GM10266 (cell line): Measurements from ENCODE around the gene SMAD4.
"Not testable (repeated sequence)": the region's sequence is repeated elsewhere in the genome, so short reads cannot be mapped to it uniquely, and the experiment has no call there.

Experiments
- DNase-seq: peaks from one replicate; pipeline ENCODE4 v3.0.0; 2012; ENCODE audit errors: extremely low spot score
- TF ChIP-seq, protein P1 (sequence below): IDR thresholded peaks from 2 replicates; pipeline ENCODE4 v1.5.1; 2012; ENCODE audit warnings: mild to moderate bottlenecking, low read depth; ENCODE audit not compliant: control insufficient read depth, insufficient read depth; ENCODE audit errors: missing control alignments

Gene SMAD4

DNA sequence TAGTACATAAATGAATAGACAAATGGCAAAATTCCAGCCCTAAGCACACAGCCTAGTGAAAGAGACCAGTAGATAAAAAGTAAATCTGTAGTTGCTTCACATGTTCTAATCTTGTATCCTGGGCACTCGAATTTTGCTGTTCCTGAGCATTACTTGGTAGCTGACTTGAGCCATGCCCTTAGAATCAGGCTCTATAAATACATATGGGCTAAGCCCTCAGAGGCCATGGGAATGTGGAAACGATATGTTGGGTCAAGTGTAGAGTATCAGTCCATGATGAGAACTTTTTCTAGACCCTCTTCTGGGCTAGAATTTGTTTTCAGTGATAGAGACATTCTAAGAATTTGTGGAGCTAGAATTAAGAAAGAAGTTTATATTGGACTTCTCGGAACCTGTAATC lies 40.3 kb upstream of the SMAD4 start:
- TF ChIP-seq, protein P1, sequence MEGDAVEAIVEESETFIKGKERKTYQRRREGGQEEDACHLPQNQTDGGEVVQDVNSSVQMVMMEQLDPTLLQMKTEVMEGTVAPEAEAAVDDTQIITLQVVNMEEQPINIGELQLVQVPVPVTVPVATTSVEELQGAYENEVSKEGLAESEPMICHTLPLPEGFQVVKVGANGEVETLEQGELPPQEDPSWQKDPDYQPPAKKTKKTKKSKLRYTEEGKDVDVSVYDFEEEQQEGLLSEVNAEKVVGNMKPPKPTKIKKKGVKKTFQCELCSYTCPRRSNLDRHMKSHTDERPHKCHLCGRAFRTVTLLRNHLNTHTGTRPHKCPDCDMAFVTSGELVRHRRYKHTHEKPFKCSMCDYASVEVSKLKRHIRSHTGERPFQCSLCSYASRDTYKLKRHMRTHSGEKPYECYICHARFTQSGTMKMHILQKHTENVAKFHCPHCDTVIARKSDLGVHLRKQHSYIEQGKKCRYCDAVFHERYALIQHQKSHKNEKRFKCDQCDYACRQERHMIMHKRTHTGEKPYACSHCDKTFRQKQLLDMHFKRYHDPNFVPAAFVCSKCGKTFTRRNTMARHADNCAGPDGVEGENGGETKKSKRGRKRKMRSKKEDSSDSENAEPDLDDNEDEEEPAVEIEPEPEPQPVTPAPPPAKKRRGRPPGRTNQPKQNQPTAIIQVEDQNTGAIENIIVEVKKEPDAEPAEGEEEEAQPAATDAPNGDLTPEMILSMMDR, result no peak
- DNase-seq, result no peak

DNA sequence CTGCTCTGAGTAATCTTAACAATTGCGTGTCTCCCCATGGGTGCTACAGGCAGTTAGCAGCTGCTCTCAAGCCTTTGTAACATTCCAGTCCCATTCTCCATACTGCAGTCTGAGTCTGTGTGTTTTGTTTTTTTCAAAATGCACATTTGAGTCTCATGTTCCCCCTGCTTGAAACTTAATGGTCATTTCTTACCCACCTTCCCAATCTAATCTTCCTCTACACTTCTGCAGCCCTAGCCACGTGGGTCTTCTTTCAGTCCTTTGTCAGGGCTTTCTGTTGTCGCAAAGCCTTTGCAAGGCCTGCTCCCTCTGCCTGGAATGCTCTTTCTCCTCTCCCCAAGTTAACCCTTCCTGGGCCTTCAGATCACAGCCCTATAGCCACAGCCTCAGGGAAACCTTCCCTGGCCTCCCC lies 37.7 kb upstream of the SMAD4 start:
- TF ChIP-seq, protein P1, result no peak
- DNase-seq, result no peak

DNA sequence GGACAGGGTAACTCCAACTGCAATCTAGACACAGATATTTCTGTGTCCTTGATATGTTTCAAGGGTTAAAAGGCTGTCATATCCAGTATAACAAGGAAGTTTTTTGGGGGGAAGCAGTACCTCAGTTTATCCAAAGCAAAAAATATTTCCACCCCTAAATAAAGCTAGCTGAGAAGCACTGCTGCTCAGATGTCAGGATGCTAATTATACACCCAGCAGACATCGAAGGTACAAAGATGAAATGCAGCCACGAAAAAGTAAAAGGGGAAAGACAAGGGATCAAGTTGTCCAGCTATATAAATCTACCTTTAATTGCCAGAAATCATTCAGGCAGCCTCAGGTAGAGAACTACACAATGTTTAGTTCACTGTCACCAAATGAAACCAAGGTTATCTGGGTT lies 36.0 kb upstream of the SMAD4 start:
- TF ChIP-seq, protein P1, result no peak
- no peak for DNase-seq

DNA sequence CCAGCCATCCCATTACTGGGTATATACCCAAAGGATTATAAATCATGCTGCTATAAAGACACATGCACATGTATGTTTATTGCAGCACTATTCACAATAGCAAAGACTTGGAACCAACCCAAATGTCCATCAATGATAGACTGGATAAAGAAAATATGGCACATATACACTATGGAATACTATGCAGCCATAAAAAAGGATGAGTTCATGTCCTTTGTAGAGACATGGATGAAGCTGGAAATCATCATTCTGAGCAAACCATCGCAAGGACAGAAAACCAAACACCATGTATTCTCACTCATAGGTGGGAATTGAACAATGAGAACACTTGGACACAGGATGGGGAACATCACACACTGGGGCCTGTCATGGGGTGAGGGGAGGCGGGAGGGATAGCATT lies 26.8 kb upstream of the SMAD4 start:
- not testable (repeated sequence) for DNase-seq

DNA sequence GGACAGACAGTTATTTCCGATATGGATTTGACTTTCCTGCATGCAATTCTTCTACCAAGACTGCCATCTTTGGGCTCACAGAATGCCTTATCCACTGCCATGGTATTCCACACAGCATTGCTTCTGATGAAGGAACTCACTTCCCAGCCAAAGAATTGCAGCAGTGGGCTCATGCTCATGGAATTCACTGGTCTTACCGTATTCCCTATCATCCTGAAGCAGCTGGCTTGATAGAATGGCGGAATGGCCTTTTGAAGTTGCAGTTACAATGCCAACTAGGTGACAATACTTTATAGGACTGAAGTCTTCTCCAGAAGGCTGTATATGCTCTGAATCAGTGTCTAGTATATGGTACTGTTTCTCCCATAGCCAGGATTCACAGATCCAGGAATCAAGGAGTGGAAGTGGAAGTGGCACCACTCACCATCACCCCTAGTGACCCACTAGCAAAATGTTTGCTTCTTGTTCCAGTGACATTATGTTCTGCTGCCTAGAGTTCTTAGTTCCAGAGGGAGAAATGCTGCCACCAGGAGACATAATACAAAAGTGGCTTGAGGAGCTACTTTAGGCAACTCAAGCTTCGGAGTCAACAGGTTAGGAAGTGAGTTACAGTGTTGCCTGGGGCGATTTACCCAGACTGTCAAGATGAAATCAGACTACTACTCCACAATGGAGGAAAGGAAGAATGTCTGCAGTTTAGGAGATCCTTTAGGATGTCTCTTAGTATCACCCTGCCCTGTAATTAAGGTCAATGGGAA lies 23.8 kb upstream of the SMAD4 start:
- no peak for DNase-seq
- TF ChIP-seq, protein P1, result no peak

DNA sequence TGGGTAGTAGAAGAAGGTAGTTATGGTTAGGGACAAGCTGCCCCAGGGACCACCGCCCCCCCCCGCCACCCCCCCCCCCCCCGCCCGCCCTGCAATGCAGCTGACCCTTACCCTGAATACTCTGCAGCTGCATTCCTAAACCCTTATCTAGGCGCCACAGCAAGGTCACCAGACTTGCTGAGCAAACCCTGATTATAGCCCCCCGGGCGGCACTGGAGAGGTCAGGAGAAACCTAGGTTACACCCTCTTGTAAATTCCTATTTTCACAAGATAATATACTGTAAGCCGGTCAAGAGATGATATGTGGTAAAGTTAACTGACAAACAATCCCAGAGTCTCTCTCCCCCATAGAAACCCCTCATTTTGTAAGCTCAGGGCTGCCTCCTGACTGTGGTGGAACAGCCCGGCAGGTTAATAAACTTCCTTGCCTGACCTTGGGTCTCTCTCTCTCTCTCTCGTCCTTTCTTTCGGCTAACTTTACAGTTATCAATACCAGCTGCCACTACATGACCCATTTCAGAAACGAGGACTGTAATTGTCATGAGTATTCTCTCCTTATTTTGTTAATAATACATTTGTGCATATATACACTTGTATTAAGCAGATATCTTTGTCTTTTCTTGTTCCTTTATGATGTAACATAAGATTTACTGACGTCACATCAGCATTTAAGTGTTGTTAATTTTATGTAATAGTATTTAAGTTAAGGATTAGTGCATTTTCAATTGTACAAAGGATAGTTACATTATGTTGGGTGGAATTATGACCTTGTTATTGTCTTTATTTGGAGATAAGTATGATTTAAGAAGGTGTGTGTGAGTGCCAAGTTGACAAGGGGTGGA lies 22.8 kb upstream of the SMAD4 start:
- TF ChIP-seq, protein P1, result no peak
- DNase-seq, result no peak

DNA sequence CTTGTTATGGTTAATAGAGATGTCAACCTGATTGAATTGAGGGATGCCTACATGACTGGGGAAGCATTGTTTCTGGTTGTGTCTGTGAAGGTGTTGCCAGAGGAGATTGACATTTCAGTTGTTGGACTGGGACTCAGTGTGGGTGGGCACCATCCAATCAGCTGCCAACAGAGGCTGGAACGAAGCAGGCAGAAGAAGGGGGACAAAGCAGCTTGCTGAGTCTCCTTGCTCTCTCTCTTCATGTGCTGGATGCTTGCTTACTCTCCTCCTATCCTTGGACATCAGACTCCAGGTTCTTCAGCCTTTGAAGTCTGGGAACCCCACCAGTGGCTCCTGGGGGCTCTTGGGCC lies 22.2 kb upstream of the SMAD4 start:
- TF ChIP-seq, protein P1, result no peak
- no peak for DNase-seq
